Inferior parietal cortex (tissue), 1 donor: ENCODE results near the gene INPP5B.
A peak's percentile ranks its signal among the peaks of the same experiment; 100 is the strongest.
"Not testable (repeated sequence)": the region's sequence is repeated elsewhere in the genome, so short reads cannot be mapped to it uniquely, and the experiment has no call there.

Experiments used
- DNase-seq: peaks from one replicate; pipeline ENCODE4 v3.0.0-alpha.2; 2016; ENCODE audit errors: extremely low spot score

INPP5B gene

DNA sequence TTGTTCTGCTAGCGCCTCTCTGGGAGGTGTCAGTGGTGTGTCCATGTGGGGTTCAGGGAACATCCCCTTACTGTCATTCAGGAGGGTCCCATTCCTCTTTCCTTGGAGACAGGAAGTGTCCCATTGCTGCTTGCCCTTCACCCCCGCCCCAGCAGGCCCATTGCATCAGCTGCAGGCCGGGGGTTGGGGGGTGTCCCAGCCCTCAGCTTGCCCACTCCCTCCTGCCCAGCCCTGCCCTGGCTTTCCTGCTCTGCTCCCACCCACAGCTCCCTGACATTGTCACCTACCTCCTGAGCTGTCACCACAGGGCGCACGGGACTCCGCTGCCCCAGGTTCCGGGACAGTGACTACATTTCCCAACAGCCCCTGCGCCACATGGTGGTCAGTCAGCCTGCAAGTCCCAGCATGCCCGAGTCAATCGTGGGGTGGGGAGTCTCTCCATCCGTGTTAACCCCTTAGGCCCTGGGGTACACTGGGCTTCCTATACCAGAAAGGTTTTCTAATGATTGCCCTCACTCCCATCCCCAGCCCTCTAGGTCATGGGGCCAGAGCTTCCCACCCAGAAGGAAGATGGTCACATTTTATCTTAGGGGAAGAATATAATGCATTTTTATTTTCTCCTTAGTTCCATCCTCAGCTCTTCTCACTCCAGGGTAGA, at the start of gene INPP5B:
Gene INPP5B (minus strand): TSS at position 351 of the 658 bp plus-strand sequence. CDS start 745 bp downstream, outside the sequence.
- peak; percentile 92 for DNase-seq

GRCh38 chr1:37995751-37996345, 49.0 kb upstream of the INPP5B start:
- no peak for DNase-seq

- DNase-seq = no peak
These were observed 48.2 kb upstream of the INPP5B start for GRCh38 chr1:37994886-37995566.

GRCh38 chr1:37989361-37989930, 42.6 kb upstream of the INPP5B start:
- no peak for DNase-seq

DNA sequence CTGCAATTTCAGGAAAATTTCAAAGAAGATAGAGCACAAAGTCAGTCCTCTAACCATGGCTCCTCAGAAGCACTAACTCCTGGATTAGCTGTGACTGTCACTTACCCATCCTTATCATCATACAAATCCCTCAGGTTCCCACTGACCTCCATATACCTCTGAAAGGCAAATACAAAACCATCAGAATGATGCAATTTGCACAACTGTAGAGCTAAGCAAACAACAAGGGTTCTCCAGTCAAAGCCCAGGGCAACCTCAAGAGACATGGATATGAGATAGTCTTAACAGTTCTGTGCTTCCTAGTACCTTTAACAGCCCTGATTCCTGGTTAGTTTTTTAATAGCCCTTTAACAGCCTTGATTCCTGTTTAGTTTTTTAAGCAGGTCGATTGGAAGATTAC, 40.8 kb upstream of the INPP5B start:
- DNase-seq = no peak

GRCh38 chr1:37983546-37983945, 36.7 kb upstream of the INPP5B start:
- DNase-seq = no peak

DNA sequence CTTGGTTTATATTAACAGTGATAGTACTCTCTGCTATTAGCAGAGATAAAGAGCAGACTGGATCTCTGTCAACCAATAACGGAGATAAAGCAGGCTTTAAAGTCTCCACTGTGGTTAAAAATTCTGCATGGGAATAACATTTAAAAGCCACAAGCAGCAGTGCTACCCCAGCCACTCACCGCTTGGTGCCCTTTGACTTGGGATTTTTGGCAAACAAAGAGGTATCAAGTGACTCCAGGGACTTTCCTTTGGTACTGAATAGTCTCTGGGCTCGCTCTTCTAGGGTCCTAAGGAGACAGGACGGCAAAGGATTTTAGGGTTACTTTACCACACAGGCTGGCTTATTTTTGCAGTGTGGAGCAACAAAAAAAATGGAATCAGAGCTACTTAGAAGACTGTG, 31.7 kb upstream of the INPP5B start:
- no peak for DNase-seq

GRCh38 chr1:37975083-37975482, 28.2 kb upstream of the INPP5B start:
- peak; percentile 46 for DNase-seq

DNA sequence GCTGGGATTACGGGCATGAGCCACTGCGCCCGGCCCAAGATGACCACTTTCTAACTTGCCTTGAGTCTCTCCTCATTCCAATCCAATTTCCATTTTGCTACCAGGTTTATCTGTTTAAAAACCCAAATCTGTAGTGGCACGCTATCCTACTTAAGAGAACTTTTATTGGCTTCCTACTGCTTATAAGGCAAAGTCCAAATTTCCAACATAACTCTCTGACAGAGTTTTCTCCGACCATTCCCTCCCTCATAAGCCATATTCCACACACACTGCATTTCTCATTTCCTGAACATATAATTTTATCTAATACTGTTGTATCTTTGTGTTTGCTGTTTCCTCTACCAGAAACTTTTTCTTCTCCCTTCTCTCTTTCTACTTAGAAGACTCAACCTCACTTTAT, 27.7 kb upstream of the INPP5B start:
- DNase-seq = no peak

GRCh38 chr1:37973684-37974083, 26.8 kb upstream of the INPP5B start:
- DNase-seq = not testable (repeated sequence)

DNA sequence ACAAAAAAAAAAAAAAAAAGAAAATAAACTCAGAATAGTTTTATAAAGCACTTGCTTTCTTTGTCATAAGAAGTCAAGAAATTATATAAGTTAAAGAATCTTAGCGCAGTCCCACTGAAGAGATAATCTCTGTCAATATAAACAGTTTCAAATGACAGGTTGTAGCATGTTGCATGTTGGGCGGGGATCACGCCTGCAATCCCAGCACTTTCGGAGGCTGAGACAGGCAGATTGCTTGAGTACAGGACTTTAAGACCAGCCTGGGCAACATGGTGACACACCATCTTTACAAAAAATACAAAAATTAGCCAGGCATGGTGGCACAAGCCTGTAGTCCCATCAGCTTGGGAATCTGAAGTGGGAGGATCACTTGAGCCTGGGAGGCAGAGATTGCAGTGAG, 18.4 kb upstream of the INPP5B start:
- DNase-seq = no peak

DNA sequence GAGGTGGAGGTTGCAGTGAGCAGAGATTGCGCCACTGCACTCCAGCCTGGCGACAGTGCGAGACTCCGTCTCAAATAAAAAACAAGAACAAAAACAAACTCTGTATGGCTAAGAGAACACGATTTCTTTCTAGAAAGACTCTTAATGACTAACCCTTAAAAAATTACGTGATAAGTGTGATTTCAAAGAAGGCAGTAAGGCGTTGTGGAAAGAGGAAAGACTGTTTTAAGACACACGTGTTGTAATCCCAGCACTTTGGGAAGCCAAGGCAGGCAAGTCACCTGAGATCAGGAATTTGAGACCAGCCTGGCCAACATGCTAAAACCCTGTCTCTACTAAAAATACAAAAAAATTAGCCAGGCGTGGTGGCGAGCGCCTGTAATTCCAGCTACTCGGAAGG, 17.3 kb upstream of the INPP5B start:
- DNase-seq = not testable (repeated sequence)

DNA sequence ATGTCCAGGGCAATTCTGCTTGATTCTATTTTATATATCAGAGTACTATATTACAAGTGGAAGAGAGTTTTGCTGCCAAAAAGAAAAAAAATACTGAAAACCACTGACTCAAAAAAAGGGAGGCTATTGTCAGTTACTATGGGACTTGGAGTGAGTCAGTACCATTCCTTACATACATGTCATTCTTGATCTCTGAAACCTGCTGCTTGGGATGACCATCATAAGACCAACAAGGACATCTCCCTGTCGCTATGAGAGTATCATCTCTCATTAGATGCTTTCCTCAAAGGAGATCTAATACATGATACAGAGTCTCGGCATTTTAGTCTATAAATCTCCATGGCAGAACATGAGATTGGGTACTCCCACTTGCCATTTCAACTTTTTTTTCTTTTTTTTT, 11.8 kb upstream of the INPP5B start:
- DNase-seq = no peak

DNA sequence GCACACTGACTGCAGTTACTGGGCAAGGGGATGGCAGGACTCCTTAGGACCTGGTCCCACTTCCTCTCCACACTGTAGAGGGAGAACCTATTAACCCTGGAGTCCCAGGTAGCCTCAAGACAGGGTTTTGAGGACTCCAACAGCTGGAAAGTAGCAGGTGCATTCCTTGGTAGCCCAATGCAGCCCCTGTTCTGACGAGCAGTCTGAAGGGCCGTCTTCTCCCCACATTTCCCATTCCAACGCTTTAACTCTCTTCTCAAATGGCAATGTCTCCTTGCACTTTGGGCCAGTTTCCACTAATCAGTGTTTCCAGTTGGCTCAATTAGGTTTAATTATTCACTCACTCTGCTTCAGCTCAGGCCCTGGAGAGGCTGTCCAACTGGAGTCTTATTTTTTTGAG, 8.8 kb upstream of the INPP5B start:
- DNase-seq = no peak

GRCh38 chr1:37954316-37954971, 7.6 kb upstream of the INPP5B start:
- DNase-seq = no peak

- no peak for DNase-seq
These were observed 5.9 kb upstream of the INPP5B start for GRCh38 chr1:37952738-37953137.

GRCh38 chr1:37951783-37952624, 5.2 kb upstream of the INPP5B start:
- DNase-seq = no peak

- DNase-seq = no peak
These were observed 4.4 kb upstream of the INPP5B start for GRCh38 chr1:37951041-37951782.

DNA sequence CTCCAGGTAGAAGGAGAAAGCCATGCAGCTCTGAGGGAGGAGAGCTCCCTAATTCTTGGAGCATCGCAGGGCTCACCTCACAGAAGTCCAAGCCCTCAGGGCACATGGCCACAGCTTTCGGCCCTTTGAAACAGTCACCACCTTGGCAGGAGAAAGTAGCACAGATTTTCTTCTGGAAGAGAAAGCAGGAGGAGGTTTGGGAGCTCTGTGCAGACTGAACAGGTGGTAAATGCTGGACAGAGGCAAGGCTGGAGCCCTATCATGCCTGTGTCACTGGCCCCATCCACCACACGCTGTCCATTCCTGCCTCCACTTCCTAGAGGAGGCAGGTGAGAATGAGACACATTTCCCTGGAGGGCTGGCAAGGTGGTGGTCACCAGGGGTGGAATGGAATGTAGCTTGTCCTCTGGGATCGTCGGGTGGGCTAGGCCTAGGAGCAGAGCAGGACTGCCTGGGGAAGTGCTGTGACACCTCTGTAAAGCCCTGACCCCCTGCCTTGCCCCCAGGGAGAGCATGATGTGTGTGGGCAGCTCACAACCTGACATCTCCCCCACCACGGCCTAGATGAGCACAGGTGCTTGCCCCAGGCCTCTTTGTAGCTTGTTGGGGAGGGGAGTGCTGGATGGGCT, 2.8 kb upstream of the INPP5B start:
- DNase-seq = no peak

DNA sequence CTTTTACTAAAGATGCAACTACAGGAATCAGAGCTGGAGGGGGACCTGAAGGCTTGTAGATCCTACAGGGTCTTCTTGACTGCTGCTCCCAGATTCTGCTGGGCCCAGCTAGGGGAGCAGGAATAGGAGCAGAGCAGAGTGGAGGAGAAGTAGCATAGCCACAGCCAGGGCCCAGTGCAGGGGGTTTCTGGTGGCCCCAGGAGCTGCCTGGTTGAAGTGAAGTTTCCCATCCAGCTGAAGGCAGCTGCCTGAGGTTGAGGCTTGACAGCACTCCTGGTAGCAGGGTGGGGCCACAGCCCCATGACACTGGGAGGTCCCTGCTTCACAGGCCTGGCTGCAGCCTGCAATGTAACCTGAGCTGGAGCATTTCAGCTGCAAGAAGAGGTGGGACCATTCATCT, 2.0 kb upstream of the INPP5B start:
- DNase-seq = no peak
